GM12878 (cell line): Measurements from ENCODE around the gene MSRB2.

Source experiments
- ELK1 ChIP-seq: IDR thresholded peaks from 2 replicates; pipeline ENCODE4 v1.6.1; 2012; ENCODE audit warnings: low read depth, low read length, improper control_type of control experiment
- FOS ChIP-seq: IDR thresholded peaks from 3 replicates; pipeline ENCODE4 v1.6.1; 2011; ENCODE audit warnings: borderline replicate concordance; ENCODE audit not compliant: insufficient read length; ENCODE audit errors: extremely low read depth
- HDAC6 ChIP-seq: fragments of 200-600 bp; sonication (generic); IDR thresholded peaks from one replicate; pipeline ENCODE4 v1.8.0; 2017; ENCODE audit warnings: antibody characterized with exemption; ENCODE audit not compliant: unreplicated experiment
- YY1 ChIP-seq: IDR thresholded peaks from 2 replicates; pipeline ENCODE4 v1.6.1; 2011; ENCODE audit warnings: low read depth, mild to moderate bottlenecking, low read length

DNA sequence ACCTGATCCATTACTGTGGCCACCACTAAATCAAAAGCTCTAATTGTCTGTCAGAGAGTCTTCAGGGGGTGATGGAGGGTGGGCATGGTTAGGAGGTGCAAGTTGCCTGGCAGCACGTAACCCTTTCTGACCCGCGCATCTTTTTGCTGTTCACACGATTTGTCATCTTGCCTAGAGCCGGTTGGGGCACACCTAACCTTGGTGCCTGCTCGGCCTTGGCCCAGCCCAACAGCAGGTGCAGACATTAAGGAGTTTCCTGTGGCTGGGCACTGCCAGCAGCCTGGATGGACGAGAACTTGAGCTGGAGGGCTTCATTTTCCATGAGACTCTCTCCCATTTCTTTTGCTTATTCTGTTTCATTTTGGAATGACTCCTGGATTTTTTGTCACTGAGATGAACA is 55.7 kb downstream of the MSRB2 start:
- TF ChIP-seq YY1, result no peak
- TF ChIP-seq HDAC6, result no peak
- TF ChIP-seq ELK1, result no peak
- no peak for TF ChIP-seq FOS
